ENCODE measurements around the gene KHDC1L.
"Not testable (repeated sequence)": the region's sequence is repeated elsewhere in the genome, so short reads cannot be mapped to it uniquely, and the experiment has no call there.

Gene KHDC1L

GRCh38 chr6:73225396-73225795, at the start of gene KHDC1L:
Gene KHDC1L (minus strand): TSS chr6:73225496. CDS start chr6:73225408, 88 bp downstream.
- DNase-seq (ENCODE audit: low spot score): no peak
- no peak for FAIRE-seq

- DNase-seq (ENCODE audit: low spot score); FAIRE-seq: not testable (repeated sequence)
Measured at GRCh38 chr6:73269296-73269695, 44.0 kb upstream of the KHDC1L start.

DNA sequence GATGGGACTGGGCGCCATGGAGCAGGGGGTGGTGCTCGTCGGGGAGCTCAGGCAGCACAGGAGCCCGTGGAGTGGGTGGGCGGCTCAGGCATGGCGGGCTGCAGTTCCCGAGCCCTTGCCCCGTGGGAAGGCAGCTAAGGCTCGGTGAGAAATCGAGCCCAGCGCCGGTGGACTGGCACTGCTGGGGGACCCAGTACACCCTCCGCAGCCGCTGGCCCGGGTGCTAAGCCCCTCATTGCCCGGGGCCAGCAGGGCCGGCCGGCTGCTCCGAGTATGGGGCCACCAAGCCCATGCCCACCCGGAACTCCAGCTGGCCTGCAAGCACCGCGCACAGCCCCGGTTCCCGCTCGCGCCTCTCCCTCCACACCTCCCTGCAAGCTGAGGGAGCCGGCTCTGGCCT, 43.6 kb upstream of the KHDC1L start:
- not testable (repeated sequence) for FAIRE-seq; DNase-seq (ENCODE audit: low spot score)

GRCh38 chr6:73264446-73264845, 39.1 kb upstream of the KHDC1L start:
- DNase-seq (ENCODE audit: low spot score) (peak; percentile 26), FAIRE-seq (no peak)

GRCh38 chr6:73263570-73263909, 38.2 kb upstream of the KHDC1L start:
- no peak for DNase-seq (ENCODE audit: low spot score)
- no peak for FAIRE-seq

DNA sequence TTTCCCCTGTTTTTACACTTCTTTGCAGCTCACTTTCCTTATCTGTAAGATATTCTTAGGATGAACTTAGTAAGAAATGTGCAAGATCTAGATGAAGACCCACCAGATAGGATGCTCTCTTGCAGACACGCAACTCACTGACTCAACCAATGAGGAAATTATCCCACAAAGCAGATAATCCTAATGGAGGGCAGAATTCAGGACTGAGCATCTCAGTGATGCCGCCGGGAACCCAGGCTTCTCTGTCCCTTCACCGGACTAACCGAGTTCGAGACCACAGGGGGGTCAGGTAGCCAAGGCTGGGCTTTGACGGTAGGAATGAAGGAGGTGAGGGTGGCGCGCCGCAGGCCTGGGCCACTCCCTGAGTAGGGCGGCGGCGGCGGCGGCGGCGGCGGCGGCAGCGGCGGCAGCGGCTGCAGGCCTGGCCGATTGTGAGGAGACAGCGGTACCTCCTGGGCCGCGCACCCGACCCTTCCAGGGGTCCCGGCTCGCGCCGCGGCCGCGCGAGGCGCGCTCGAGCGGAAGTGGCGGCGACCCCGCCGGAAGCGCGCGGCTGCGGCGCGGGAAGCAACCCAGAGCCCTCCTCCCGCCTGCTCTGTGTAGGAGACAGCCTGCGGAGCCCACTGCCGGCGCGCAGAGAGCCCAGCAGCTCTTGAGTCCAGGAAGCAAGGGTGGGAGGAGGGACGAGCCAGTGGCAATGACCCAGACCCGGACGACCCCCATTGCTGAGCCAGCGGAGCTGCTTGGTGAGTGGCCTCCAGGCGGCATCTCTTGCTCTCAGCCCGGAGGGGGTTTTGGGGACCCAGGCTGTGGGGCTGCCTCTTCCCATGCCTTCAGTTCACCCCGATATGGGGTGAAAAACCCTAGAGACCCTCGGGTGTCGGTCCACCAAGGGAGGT, 37.6 kb upstream of the KHDC1L start, which contains the start of gene KHDC1:
Gene KHDC1, minus strand, starts transcription at position 526 of the 899 bp plus-strand sequence. CDS start 20,679 bp downstream, outside the sequence.
- no peak for FAIRE-seq
- peak; percentile 84 for DNase-seq (ENCODE audit: low spot score)

DNA sequence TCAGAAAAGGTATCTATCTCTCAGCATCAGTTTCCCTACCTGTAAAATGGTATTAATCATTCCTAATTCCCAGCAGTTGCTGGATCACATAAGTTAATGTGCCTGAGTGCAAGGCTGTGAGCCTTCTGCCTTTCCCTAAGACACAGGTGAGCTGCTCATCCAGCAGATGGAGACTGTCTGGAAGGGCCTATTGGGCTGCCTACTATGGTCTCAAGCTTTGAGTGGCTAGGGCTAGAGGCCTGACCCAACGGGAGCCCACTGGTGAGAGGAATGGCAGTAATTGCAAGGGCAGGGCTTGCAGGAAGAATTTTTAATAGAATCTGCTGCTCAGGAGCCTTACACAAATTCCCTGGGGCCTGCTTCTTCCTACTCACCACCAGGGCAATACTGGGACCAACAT, 33.4 kb upstream of the KHDC1L start:
- no peak for DNase-seq (ENCODE audit: low spot score)

DNA sequence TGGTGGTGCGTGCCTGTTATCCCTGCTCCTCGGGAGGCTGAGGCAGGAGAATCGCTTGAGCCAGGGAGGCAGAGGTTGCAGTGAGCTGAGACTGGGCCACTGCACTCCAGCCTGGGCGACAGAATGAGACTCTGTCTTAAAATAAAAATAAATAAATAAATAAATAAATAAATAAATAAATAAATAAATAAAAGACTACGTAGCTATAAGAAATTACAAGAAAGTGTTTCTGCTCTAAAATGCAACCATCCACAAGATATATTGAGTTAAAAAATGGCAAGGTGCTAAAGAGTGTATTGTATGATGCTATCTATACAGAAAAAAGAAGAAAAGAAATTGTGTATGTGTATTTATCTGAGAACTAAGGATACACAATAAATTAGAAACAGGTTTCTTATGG, 29.0 kb upstream of the KHDC1L start:
- not testable (repeated sequence) for FAIRE-seq; DNase-seq (ENCODE audit: low spot score)

More for the DNA sequence above, 33.4 kb upstream of the KHDC1L start:
- FAIRE-seq: no peak

GRCh38 chr6:73252703-73253102, 27.4 kb upstream of the KHDC1L start:
- DNase-seq (ENCODE audit: low spot score) (no peak), FAIRE-seq (no peak)

GRCh38 chr6:73250016-73250415, 24.7 kb upstream of the KHDC1L start:
- FAIRE-seq: no peak
- no peak for DNase-seq (ENCODE audit: low spot score)

- FAIRE-seq (no peak), DNase-seq (ENCODE audit: low spot score) (no peak)
Measured at GRCh38 chr6:73248192-73248903, 23.1 kb upstream of the KHDC1L start.

- FAIRE-seq (peak; percentile 44), DNase-seq (ENCODE audit: low spot score) (no peak)
Measured at GRCh38 chr6:73242001-73242400, 16.7 kb upstream of the KHDC1L start.

DNA sequence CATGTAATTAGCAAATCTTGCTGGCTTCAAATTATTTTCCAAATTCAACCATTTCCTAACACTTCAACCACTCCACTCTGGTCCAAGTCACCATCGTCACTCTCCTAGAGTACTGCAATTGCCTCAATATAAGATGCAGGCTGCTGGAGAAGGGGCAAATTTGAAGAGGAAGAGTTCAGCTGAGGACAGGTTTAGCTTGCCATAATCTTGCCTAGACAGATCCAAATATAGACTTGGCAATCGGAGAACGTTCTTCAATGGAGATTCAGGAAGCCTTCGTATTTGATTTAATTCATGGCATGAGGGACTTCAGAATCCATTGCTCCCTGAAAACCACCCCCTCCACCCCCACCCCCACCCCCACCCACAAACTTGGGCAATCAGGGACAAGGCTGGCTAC, 15.4 kb upstream of the KHDC1L start:
- FAIRE-seq (no peak), DNase-seq (ENCODE audit: low spot score) (no peak)

DNA sequence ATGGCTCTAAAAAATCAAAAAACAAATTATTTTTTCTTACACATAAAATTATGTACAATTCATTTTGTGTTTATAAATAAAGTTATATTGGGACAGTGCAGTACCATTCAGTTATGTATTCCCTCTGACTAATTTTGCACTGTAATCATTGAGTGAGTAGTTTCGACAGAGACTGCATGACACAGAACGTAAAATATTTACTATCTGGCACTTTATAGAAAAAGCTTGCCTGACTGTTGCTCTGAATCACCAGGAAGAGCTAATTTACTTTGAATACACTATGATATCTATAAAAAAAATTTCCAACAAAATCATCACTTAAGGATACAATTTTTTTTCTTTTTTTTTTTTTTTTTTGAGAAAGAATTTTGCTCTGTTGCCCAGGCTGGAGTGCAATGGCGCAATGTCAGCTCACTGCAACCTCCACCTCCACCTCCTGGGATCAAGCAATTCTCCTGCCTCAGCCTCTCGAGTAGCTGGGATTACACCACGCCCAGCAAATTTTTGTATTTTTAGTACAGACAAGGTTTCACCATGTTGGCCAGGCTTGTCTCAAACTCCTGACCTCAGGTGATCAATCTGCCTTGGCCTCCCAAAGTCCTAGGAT, 11.0 kb upstream of the KHDC1L start:
- DNase-seq (ENCODE audit: low spot score) (peak; percentile 18), FAIRE-seq (no peak)

- no peak for FAIRE-seq
Measured at GRCh38 chr6:73234733-73235132, 9.4 kb upstream of the KHDC1L start.

DNA sequence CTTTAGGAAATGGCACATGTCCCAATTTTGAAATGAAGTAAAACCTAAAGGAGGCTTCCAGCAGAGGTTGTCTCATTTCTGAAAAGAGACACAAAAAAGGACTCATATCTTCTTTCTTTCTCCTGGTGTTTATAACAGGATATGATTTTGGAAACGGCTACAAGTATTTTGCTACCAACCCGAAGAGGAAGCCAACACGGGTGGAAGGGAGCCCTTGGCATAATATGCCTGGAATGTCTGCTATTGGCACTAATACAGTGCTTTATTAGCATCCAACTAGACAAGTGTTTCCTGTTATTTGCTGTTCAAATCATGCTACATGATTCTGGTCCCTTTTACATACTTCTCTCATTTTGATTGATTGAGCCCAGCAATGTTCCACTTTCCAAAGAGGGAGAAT, 8.7 kb upstream of the KHDC1L start:
- FAIRE-seq: peak; percentile 73
- not testable (repeated sequence) for DNase-seq (ENCODE audit: low spot score)

More at GRCh38 chr6:73234733-73235132, 9.4 kb upstream of the KHDC1L start:
- DNase-seq (ENCODE audit: low spot score): no peak

DNA sequence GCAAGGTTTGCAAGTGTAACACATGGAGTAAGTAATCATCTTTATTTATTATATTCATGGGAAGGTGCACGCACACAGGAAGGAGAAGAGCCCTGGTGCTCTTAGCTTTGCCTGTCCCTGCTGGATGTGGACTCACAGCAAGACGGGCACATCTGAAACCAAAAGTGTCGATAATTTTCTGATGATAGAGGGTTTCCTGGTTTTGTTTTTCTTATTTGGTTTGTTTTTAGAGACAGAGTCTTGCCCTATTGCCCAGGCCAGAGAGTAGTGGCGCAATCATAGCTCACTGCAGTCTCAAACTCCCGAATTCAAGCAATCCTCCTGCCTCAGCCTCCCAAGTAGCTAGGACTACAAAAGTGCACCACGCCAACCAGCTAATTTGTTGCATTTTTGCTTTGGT, 7.8 kb upstream of the KHDC1L start:
- FAIRE-seq (no peak), DNase-seq (ENCODE audit: low spot score) (no peak)

DNA sequence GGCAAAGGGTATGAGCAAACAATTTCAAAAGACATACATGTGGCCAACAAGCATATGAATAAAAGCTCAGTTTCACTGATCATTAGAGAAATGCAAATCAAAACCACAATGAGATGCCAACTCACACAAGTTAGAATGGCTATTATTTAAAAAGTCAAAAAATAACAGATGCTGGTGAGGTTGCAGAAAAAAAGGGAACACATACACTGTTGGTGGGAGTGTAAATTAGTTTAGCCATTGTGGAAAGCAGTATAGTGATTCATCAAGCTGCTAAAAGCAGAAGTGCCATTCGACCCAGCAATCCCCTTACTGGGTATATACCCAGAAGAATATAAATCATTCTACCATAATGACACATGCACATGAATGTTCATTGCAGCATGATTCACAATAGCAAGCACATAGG, 6.7 kb upstream of the KHDC1L start:
- DNase-seq (ENCODE audit: low spot score) (no peak), FAIRE-seq (no peak)

- FAIRE-seq (no peak), DNase-seq (ENCODE audit: low spot score) (no peak)
Measured at GRCh38 chr6:73227606-73228255, 2.4 kb upstream of the KHDC1L start.

DNA sequence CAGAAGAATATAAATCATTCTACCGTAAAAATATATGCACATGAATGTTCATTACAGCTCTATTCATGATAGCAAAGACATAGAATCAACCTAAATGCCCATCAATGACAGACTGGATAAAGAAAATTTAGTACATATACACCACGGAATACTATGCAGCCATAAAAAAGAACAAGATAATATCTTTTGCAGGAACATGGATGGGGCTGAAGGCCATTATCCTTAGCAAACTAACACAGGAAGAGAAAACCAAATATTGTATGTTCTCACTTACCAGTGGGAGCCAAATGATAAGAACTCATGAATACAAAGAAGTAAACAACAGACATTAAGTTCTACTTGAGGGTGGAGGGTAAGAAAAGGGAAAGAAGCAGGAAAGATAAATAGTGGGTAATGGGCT, 8.4 kb downstream of the KHDC1L start:
- no peak for FAIRE-seq
- DNase-seq (ENCODE audit: low spot score): no peak

- FAIRE-seq (no peak), DNase-seq (ENCODE audit: low spot score) (no peak)
Measured at GRCh38 chr6:73209117-73209516, 16.2 kb downstream of the KHDC1L start.

All from urothelium cell line (cell line).